HG03521 (cell line): Measurements from ENCODE around the gene CDKN2B.
A peak's percentile ranks its signal among the peaks of the same experiment; 100 is the strongest.

Experiments
- ATAC-seq: cut with Tn5 transposase; IDR thresholded peaks from one replicate; pipeline ENCODE4 v1.9.1; 2021; ENCODE audit warnings: mild to moderate bottlenecking, moderate library complexity; ENCODE audit not compliant: unreplicated experiment

Gene CDKN2B

DNA sequence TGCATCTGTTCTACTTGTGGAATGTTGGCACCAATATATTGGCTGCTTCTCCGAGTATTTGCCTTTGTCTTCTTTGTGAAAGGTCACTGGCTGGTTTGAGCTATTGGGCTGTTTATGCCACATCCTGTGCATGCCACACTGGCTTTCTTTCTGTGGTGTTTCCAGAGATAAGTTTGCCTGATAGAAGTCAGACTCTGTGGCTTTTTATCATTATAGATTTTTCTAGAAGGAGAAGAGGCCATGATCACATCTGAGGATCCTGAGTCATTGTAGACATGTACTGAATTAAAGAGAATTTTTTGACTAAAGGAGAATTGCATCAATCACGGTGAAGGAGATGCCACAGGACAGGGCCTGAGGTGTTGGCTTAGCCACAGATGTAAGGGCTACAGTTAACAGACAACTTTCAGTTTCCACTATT is 26.5 kb upstream of the CDKN2B start:
- no peak for ATAC-seq

DNA sequence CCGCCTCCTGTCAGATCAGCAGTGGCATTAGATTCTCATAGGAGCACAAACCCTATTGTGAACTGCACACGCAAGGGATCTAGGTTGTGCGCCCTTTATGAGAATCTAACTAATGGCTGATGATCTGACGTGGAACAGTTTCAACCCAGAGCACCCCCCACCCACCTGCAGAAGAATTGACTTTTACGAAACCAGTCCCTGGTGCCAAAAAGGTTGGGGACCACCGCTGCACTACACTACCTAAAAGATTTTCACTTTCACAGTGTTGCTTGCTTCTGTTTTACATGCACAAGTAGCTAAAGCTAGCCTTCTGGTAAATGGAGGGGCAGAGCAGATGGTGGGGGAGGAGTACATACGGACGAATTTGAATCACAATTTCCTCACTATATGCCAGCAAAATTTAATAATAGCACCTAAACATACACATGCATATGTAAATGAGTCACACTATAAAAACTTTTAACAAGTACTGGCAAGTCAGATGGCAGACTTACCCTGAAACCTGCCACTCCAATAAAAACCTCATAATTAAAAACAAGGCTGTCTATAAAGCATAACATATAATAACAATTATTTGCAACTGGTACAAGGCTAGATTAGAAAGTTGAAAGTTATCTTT is 24.0 kb upstream of the CDKN2B start:
- no peak for ATAC-seq

DNA sequence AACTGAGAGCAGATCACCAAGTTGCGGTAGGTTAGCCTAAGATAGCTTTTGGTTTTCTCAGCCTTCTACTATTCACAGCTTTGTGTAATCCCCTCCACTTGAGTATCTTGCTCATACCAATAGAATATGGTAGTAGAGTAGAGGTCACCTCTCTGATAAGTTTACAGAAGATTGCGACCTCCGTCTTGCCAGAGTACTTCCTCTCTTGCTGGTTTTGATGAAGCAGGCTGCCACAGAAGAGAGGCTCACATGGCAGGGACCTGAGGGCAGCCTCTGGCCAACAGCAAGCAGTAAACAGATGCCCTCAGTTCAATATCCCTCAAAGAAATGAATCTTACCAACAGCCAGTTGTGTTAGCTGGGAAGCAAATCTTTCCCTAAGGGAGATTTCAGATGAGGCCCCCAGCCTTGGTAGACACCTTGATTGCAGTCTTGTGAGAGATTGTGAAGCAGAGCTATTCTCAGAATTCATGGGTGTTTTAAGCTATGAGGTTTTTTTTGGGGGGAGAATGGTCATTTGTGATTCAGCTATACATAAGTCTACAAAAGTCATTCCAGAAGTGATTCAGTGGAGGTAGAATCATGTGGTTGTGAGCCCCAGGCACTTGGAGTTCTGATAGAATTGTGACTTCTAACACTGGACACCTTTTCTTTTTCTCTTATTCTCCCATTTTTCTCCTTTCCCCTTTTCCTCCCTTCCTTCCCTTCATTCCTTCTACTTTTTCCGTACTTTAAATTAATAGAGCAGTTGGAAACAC is 22.7 kb upstream of the CDKN2B start:
- no peak for ATAC-seq

GRCh38 chr9:22030101-22030598 is 21.0 kb upstream of the CDKN2B start:
- peak; percentile 77 for ATAC-seq

DNA sequence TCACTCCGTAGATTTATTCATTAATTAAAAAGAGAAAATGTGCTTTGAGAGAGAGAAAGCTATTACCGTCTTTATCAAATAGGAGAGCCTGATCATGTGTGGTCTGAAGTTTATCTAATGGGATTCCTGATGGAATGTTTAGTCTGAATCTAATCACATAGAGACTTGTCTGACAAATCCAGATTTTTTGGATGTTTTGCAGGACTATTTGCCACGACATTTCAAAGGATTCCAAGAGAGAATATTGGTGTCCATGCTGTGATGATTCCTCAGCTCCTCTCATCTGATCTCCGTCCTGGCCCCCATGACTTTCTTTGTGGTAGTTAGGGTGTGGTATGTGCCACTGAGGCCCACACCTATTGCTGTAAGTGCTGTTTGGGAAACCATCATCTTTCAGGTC is 20.1 kb upstream of the CDKN2B start:
- ATAC-seq = no peak

DNA sequence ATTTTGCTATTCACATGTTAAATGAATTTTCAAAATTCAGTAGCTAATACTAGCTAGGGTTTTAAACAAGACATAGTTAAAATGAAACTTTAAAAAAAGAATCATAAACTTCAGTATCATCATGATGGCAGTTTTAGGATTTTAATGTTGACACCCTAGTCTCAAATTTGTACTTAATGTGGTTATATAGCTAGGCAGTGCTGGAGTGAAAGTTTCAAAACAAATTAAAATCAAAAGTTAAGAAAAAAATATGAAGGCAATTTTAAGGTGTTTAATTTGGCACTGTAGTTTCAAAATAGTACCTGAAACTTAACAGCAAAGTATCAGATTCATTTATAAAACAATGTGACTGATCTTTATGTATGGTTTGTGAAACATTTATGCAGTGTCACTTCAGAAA is 19.3 kb upstream of the CDKN2B start:
- ATAC-seq = no peak

DNA sequence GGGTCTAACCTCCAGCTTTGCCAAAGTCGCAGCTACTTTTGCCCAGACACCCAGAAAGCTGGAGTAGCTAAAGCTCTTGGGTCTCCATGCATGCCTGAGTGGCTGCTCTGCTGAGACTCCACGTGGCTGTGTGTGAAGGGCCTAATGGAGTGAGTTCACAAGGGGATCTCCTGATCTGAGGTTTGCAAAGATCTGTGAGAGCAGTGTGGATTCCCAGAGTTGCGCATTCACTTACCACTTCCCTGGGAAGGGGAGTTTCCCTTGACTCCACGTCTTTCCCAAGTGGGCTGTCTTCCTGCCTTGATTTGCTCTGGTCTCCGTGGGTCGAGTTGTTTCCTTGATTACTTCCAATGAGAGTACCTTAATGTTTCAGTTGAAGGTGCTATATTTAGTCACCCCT is 17.6 kb upstream of the CDKN2B start:
- ATAC-seq = no peak

GRCh38 chr9:22022396-22022795 is 13.3 kb upstream of the CDKN2B start:
- ATAC-seq = no peak

- no peak for ATAC-seq
Measured at GRCh38 chr9:22010866-22011625, 1.9 kb upstream of the CDKN2B start.

- ATAC-seq = no peak
Measured at GRCh38 chr9:22009506-22009867, 382 bp upstream of the CDKN2B start.

- no peak for ATAC-seq
Measured at GRCh38 chr9:22008384-22008716, 755 bp downstream of the CDKN2B start.

DNA sequence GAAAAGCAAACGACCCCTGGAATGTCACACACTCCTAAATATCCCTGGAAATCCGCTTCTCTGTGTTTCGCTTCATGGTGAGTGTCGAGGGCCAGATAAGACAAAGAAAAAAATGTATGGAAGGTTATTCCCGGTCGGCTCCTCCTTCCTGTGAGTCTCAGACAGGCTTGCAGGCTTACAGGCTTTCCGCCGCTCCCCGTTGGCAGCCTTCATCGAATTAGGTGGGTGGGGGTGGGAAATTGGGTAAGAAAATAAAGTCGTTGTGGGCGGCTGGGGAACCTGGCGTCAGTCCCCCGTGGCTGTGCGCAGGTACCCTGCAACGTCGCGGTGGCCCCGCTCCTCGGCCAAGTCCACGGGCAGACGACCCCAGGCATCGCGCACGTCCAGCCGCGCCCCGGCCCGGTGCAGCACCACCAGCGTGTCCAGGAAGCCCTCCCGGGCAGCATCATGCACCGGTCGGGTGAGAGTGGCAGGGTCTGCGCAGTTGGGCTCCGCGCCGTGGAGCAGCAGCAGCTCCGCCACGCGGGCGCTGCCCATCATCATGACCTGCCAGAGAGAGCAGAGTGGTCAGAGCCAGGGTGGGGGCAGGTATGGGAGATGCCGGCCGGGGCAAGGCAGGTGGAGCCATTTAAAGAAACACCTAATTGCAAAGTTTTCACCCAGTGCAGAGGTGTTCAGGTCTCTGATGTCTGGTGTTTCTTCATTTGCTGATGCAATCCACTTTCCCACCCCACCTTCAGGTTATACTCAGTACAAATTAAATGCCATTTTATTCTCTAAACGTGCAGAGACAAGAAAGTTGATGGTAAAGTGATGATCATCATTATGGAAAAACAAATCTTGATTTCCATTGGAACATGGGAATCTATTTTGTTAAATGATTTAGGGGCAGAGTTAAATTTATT is 3.2 kb downstream of the CDKN2B start:
- no peak for ATAC-seq

DNA sequence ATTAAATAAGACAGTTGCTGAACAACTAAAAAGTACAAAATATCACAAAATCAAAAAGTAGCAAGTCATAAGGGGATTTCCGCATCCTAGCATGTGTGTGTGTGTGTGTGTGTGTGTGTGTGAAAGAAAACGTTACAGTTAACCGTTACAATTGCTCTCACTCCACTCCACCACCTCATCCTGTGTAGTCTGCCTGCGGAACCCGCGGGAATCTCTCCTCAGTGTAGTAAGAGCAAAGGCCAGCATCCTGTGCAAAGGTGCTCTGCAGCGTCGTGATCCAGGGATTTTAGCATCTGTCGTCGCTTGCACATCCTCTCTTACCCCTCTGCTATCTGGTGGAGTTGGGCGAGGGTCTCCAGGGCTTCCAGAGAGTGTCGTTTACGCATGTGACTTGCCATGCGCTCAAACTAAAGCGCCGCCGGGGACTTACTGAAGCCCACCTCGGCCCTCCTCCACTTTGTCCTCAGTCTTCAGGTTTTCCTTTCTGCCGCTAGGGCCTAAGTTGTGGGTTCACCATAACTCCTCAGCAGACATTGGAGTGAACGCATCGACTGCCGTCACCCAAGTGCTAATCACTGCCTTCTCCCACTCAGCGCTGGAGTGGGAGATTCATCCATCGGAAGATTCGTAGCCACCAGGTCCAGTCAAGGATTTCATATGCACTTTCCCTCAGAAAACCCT is 3.9 kb downstream of the CDKN2B start:
- no peak for ATAC-seq

- no peak for ATAC-seq
Measured at GRCh38 chr9:22002038-22002437, 7.1 kb downstream of the CDKN2B start.

GRCh38 chr9:21998026-21998425 is 11.1 kb downstream of the CDKN2B start:
- no peak for ATAC-seq

- ATAC-seq = no peak
Measured at GRCh38 chr9:21997480-21997879, 11.6 kb downstream of the CDKN2B start.

DNA sequence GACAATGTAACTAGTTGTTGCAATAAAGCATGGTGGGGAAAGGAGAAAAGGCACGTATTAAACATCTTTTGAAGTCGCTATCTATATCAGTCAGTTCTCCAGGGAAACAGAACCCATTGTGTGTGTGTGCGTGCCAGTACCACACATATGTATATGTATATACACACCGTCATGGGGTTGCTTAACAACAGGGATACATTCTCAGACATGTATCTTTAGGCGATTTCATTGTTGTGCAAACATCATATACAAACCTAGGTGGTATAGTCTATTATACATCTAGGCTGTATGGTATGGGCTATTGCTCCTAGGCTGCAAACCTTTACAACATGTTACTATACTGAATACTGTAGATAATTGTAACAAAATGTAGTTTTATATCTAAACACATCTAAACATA is 12.2 kb downstream of the CDKN2B start:
- no peak for ATAC-seq

DNA sequence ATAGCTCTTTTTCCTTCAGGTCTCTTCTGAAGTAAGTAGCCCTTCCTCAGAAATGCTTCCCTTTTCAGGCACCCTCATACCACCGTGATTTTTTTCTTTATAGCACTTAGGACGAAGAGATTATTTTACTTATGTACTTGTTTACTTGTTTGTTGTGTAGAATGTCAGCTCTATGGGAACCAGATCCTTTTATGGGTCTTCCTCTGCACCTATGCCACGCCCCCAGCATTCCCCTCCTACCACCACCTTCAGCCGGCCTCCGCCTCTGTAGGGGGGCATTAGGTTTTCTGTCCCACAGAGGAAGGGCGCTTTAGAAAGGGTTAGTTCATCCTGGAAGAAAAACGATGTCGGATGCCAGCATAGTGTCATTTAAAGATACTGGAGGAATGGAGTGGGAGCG is 12.7 kb downstream of the CDKN2B start:
- no peak for ATAC-seq

DNA sequence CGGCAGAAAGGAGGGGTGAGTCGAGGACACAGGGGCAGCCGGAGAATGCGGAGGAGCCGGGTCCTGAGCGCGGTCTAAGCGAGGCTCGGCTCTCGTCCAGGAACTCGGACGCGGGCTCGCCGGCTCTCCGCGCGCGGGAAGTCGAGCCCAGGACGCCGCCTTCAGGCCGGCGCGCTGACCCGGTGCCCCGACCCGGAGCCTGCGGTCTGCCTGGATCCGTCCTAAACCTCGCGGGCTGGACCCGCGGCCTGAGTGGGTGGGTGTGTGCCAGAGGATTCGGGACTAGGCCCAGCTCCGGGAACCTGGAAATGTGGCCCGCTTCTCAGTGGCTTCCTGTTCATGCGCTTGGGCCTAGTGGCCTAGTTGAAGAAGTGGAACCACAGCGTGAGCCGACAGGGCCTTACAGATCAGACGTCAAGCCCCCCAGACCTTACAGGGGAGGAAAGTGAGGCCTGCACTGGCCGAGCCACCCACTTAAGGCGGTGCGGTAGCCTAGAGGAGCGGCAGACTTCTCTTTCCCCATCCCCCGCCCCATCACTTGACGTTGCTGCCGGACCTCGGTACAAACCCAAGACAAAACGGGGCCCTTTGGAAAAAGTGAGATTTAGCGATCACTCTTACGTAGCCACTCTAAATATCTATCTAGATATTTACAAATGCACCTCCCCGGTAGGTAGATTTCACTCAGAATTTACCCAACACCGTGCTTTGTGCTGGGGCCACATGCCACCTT is 13.3 kb downstream of the CDKN2B start:
- ATAC-seq = peak; percentile 19
